OCI-LY3 (cell line): ENCODE measurements around the gene FLYWCH1.

ENCODE experiments used
- H2AFZ ChIP-seq: fragments of 200-600, 300-600 bp; shearing (Covaris generic); 2 replicates; pipeline ENCODE4 v1.6.0; 2014; ENCODE audit warnings: antibody characterized with exemption, low read depth, low read length
- H3K27ac ChIP-seq: fragments of 200-600, 300-600 bp; sonication (generic); 2 replicates; pipeline ENCODE4 v1.5.1; 2014; ENCODE audit warnings: mild to moderate bottlenecking, low read length, moderate library complexity, mixed read lengths
- H3K27me3 ChIP-seq: fragments of 200-600, 300-600 bp; sonication (generic); 2 replicates; pipeline ENCODE4 v1.6.1; 2014; ENCODE audit warnings: low read depth, low read length, mixed read lengths
- H3K36me3 ChIP-seq: fragments of 200-600, 300-600 bp; sonication (generic); replicated peaks from 2 replicates; pipeline ENCODE3; 2014; ENCODE audit warnings: low read depth, low read length, mixed read lengths
- H3K4me1 ChIP-seq: fragments of 300-600, 200-600 bp; sonication (generic); 2 replicates; pipeline ENCODE4 v1.6.1; 2014; ENCODE audit warnings: low read length, mixed read lengths
- H3K4me2 ChIP-seq: fragments of 200-600, 300-600 bp; sonication (generic); 2 replicates; pipeline ENCODE4 v1.6.1; 2014; ENCODE audit warnings: low read length, mixed read lengths
- H3K4me3 ChIP-seq: fragments of 300-600, 200-600 bp; sonication (generic); 2 replicates; pipeline ENCODE4 v1.5.1; 2014; ENCODE audit warnings: antibody characterized with exemption, mild to moderate bottlenecking, low read length, moderate library complexity
- H3K79me2 ChIP-seq: fragments of 300-600, 200-600 bp; shearing (Covaris generic); 2 replicates; pipeline ENCODE4 v1.6.1; 2014; ENCODE audit warnings: mild to moderate bottlenecking, low read length, mixed read lengths
- H3K9ac ChIP-seq: fragments of 300-600, 200-600 bp; shearing (Covaris generic); 2 replicates; pipeline ENCODE4 v1.6.0; 2014; ENCODE audit warnings: mild to moderate bottlenecking, low read length, moderate library complexity
- H3K9me3 ChIP-seq: fragments of 200-600, 300-600 bp; shearing (Covaris generic); 2 replicates; pipeline ENCODE4 v1.6.1; 2014; ENCODE audit warnings: low read length, mixed read lengths; ENCODE audit not compliant: insufficient read depth
- H4K20me1 ChIP-seq: fragments of 200-600, 300-600 bp; sonication (generic); 2 replicates; pipeline ENCODE4 v1.6.1; 2016; ENCODE audit warnings: low read length, mixed read lengths; ENCODE audit not compliant: insufficient read depth
- CTCF ChIP-seq: fragments of 200-600, 300-600 bp; sonication (generic); IDR thresholded peaks from 2 replicates; pipeline ENCODE4 v1.5.1; 2014; ENCODE audit warnings: antibody characterized with exemption, low read length, low read depth
- EZH2phosphoT487 ChIP-seq: fragments of 200-600 bp; shearing (Covaris generic); IDR thresholded peaks from 2 replicates; pipeline ENCODE4 v1.6.1; 2018; ENCODE audit warnings: antibody characterized with exemption, mixed run types, low read depth

The FLYWCH1 gene

GRCh38 chr16:2979669-2980226 lies 68.0 kb downstream of the FLYWCH1 start:
- Histone ChIP-seq H3K27me3 (no peaks in the 10 kb centered on the region), H2AFZ (no peak overlapping the region), H4K20me1 (0 out of 2 replicates have a peak, but pooled peaks cover 3% of the 10 kb centered on the region), H3K27ac (peak overlapping the region; percentile 60), H3K4me3 (peak overlapping the region; percentile 92), H3K36me3 (peaks cover 26% of the 10 kb centered on the region), H3K79me2 (peaks cover 29% of the 10 kb centered on the region), H3K4me2 (peak overlapping the region; percentile 98), H3K9me3 (no peaks in the 10 kb centered on the region), H3K9ac (peak overlapping the region; percentile 93), H3K4me1 (peaks cover 7% of the 10 kb centered on the region)
- TF ChIP-seq CTCF (no peak), EZH2phosphoT487 (no peak)

GRCh38 chr16:2980227-2981176 lies 68.8 kb downstream of the FLYWCH1 start, which contains the start of gene PKMYT1:
TSS of gene PKMYT1 (minus strand) at chr16:2980446. CDS start at chr16:2979657, 789 bp downstream.
- Histone ChIP-seq H2AFZ (no peak within 1 kb of the TSS), H3K4me1 (peaks cover 7% of the 10 kb centered on the region), H4K20me1 (0 out of 2 replicates have a peak, but pooled peaks cover 3% of the 10 kb centered on the region)

GRCh38 chr16:2981177-2981898 lies 69.6 kb downstream of the FLYWCH1 start:
- Histone ChIP-seq H3K27ac (no peak overlapping the region), H3K9ac (peak overlapping the region; percentile 93; the same call in 1 of the 2 replicates), H3K4me2 (peak overlapping the region; percentile 71), H4K20me1 (no peaks in the 10 kb centered on the region), H3K4me1 (peaks cover 7% of the 10 kb centered on the region), H3K9me3 (no peaks in the 10 kb centered on the region), H3K79me2 (peaks cover 29% of the 10 kb centered on the region), H3K36me3 (peaks cover 11% of the 10 kb centered on the region), H3K27me3 (no peaks in the 10 kb centered on the region), H3K4me3 (peak overlapping the region; percentile 92), H2AFZ (no peak overlapping the region)
- no peak for TF ChIP-seq EZH2phosphoT487
- no peak for TF ChIP-seq CTCF

More at GRCh38 chr16:2980227-2981176, 68.8 kb downstream of the FLYWCH1 start, which contains the start of gene PKMYT1:
- H3K36me3 ChIP-seq: peaks cover 19% of the 10 kb centered on the region
- no peak for TF ChIP-seq EZH2phosphoT487
- TF ChIP-seq CTCF: no peak
- no peaks in the 10 kb centered on the region for H3K9me3 ChIP-seq
- H3K4me3 ChIP-seq: peak within 1 kb of the TSS; percentile 92
- peak within 1 kb of the TSS; percentile 93 for H3K9ac ChIP-seq
- H3K27ac ChIP-seq: peak within 1 kb of the TSS; percentile 67
- H3K79me2 ChIP-seq: peaks cover 29% of the 10 kb centered on the region
- no peaks in the 10 kb centered on the region for H3K27me3 ChIP-seq
- H3K4me2 ChIP-seq: peak within 1 kb of the TSS; percentile 98
